Type B pancreatic cell (in vitro differentiated cells): ENCODE measurements around the gene XPO1. TPM values are rescaled to one million over a fixed set of nuclear protein-coding genes. Genes with fewer than 3 reads are reported as not detected.

Experiments
- DNase-seq: peaks from one replicate; pipeline ENCODE4 v3.0.0; 2021; ENCODE audit warnings: mixed read lengths; ENCODE audit not compliant: unreplicated experiment; ENCODE audit errors: extremely low spot score
- H3K27ac Mint-ChIP-seq: 2 replicates; pipeline ENCODE4 v1.8.0; 2021; ENCODE audit warnings: mild to moderate bottlenecking, mixed read lengths
- H3K27me3 Mint-ChIP-seq: 2 replicates; pipeline ENCODE4 v1.8.0; 2021; ENCODE audit warnings: mixed read lengths
- H3K36me3 Mint-ChIP-seq: 2 replicates; pipeline ENCODE4 v1.8.0; 2021; ENCODE audit warnings: mixed read lengths
- H3K4me1 Mint-ChIP-seq: one replicate; pipeline ENCODE4 v1.8.0; 2021; ENCODE audit warnings: mixed read lengths; ENCODE audit not compliant: unreplicated experiment
- H3K4me3 Mint-ChIP-seq: 2 replicates; pipeline ENCODE4 v1.8.0; 2021; ENCODE audit warnings: mild to moderate bottlenecking, mixed read lengths
- H3K9me3 Mint-ChIP-seq: 2 replicates; pipeline ENCODE4 v1.8.0; 2021; ENCODE audit warnings: mixed read lengths
- total RNA-seq: library from RNA; stranded (reverse); gene quantifications from 2 replicates; pipeline ENCODE4 v1.2.1, GENCODE V29; 2021; ENCODE audit warnings: low replicate concordance
- TF ChIP-seq, protein P1 (sequence below): fragments of 200-600 bp; sonication (generic); conservative IDR thresholded peaks from 2 replicates; pipeline ENCODE4 v1.5.0; 2021; ENCODE audit warnings: antibody characterized with exemption, mild to moderate bottlenecking

Gene XPO1
- total RNA-seq, 1 donor from 2014 or later, result 227 TPM

DNA sequence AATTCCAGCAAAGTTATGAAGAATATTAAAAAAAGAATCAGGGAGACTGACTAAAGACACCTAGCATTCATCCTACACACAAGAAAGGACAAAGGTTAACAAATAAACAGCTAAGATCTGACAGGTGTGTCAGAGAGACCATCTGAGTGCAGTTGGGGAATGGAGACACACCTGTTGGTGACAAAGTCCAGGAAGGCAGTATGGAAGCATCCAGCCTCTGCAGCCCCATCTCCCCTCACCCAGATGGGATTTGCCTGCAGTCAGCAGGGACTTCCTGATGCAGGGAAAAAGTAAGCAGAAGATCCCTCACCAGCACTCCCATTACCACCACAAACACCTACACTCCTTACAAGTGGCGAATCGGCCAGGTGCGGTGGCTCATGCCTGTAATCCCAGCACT, 105.2 kb downstream of the XPO1 start:
- H3K9me3 Mint-ChIP-seq, result no peaks in the 10 kb centered on the region
- H3K27me3 Mint-ChIP-seq, result no peaks in the 10 kb centered on the region
- H3K4me1 Mint-ChIP-seq, result peaks cover 5% of the 10 kb centered on the region
- DNase-seq, result no peak
- H3K36me3 Mint-ChIP-seq, result peaks cover 16% of the 10 kb centered on the region
- H3K4me3 Mint-ChIP-seq, result no peak overlapping the region
- H3K27ac Mint-ChIP-seq, result no peak overlapping the region
- TF ChIP-seq, protein P1, sequence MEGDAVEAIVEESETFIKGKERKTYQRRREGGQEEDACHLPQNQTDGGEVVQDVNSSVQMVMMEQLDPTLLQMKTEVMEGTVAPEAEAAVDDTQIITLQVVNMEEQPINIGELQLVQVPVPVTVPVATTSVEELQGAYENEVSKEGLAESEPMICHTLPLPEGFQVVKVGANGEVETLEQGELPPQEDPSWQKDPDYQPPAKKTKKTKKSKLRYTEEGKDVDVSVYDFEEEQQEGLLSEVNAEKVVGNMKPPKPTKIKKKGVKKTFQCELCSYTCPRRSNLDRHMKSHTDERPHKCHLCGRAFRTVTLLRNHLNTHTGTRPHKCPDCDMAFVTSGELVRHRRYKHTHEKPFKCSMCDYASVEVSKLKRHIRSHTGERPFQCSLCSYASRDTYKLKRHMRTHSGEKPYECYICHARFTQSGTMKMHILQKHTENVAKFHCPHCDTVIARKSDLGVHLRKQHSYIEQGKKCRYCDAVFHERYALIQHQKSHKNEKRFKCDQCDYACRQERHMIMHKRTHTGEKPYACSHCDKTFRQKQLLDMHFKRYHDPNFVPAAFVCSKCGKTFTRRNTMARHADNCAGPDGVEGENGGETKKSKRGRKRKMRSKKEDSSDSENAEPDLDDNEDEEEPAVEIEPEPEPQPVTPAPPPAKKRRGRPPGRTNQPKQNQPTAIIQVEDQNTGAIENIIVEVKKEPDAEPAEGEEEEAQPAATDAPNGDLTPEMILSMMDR, result no peak

- no peak overlapping the region for H3K27ac Mint-ChIP-seq
- H3K4me3 Mint-ChIP-seq, result no peak overlapping the region
- DNase-seq, result no peak
- no peaks in the 10 kb centered on the region for H3K9me3 Mint-ChIP-seq
- TF ChIP-seq, protein P1, result no peak
- H3K4me1 Mint-ChIP-seq, result peaks cover 10% of the 10 kb centered on the region
- H3K27me3 Mint-ChIP-seq, result no peaks in the 10 kb centered on the region
- peaks cover 7% of the 10 kb centered on the region for H3K36me3 Mint-ChIP-seq
Measured at GRCh38 chr2:61431345-61431744, 106.8 kb downstream of the XPO1 start.

Other genes with a start within 250 kb of the XPO1 start
- gene USP34, start 67.3 kb downstream of the XPO1 start, total RNA-seq, result 82.6 and 94.7 TPM in 2 replicates